Neural progenitor cell (in vitro differentiated cells): ENCODE measurements around the gene TMEM52B.

ENCODE experiments used
- CTCF ChIP-seq: fragments of 200-600 bp; sonication (generic); IDR thresholded peaks from 2 replicates; pipeline ENCODE4 v1.5.1; 2017; ENCODE audit warnings: antibody characterized with exemption, mild to moderate bottlenecking
- EZH2 ChIP-seq: fragments of 200-600 bp; sonication (generic); IDR thresholded peaks from 2 replicates; pipeline ENCODE4 v1.6.1; 2017; ENCODE audit warnings: antibody characterized with exemption, mild to moderate bottlenecking, moderate library complexity
- EZH2phosphoT487 ChIP-seq: fragments of 200-600 bp; sonication (generic); IDR thresholded peaks from 2 replicates; pipeline ENCODE4 v1.6.1; 2017; ENCODE audit warnings: antibody characterized with exemption

- TF ChIP-seq EZH2phosphoT487 (no peak), EZH2 (no peak), CTCF (no peak)
These were observed 47.3 kb downstream of the TMEM52B start for GRCh38 chr12:10226086-10226485.
